GM18907 (cell line): Measurements from ENCODE around the gene NFE2L1.
A peak's percentile ranks its signal among the peaks of the same experiment; 100 is the strongest.

ENCODE experiments used
- ATAC-seq: cut with Tn5 transposase; IDR thresholded peaks from one replicate; pipeline ENCODE4 v1.9.1; 2021; ENCODE audit warnings: mild to moderate bottlenecking, moderate library complexity; ENCODE audit not compliant: unreplicated experiment

The NFE2L1 gene

DNA sequence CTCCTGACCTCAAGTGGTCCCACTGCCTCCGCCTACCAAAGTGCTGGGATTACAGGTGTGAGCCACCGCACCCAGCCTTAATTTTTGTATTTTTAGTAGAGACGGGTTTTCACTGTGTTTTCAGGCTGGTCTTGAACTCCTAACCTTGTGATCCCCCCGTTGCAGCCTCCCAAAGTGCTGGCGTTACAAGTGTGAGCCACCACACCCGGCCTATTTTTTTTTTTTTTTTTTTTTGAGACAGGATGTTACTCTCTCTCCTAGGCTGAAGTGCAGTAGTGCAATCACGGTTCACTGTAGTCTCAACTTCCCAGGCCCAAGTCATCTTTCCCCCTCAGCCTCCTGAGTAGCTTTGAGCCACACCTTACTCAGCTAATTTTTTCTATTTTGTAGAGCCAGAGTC, 56.3 kb downstream of the NFE2L1 start:
- ATAC-seq = no peak

DNA sequence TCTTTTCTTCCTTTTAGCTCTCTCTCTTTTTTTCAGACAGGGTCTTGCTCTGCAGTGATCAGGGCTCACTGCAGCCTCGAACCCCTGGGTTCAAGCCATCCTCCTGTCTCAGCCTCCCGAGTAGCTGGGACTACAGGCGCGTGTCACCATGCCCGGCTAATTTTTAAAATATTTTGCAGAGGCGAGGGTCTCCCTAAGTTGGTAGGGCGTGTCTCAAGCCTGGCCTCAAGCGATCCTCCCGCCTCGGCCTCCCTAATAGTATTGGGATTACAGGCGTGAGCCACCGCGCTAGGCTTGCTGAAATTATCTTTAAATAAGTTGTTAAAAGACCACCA, 58.6 kb downstream of the NFE2L1 start:
- ATAC-seq = no peak

GRCh38 chr17:48107137-48108055, 59.2 kb downstream of the NFE2L1 start, which contains the start of gene SNX11:
SNX11 (plus strand) TSS chr17:48107766; CDS start chr17:48112044, 4,278 bp downstream.
- ATAC-seq = peak; percentile 81

DNA sequence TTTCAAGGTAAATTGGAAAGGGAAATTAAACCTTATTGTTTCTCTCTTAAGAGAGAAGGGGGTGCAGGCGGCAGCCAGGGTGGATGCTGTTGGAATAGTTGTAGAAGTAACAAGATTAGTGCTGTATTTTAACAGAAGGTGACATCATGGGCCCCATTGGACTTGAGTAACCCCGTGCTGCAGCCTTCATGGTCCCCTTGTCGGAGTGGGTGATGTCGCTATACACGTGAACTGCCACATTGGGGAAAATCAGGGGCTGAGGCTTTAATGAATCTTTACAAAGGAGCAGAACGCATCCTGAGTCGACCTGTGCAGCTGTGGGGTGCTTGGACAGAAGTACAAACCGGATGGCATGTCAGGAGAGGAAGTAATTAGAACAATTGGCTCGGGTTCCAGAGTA, 62.6 kb downstream of the NFE2L1 start:
- no peak for ATAC-seq
